Stimulated activated CD4-positive, alpha-beta T cell treated with anti-CD3 and anti-CD28 coated beads, TNF-alpha, amount 100 ng/mL, for 48 hours (primary cell): ENCODE results near the gene EPDR1.
"Not testable (repeated sequence)": the region's sequence is repeated elsewhere in the genome, so short reads cannot be mapped to it uniquely, and the experiment has no call there.

ENCODE experiments used
- DNase-seq, 3 donors: peaks; one replicate each; pipeline ENCODE4 v3.0.0-alpha.2; 2020; ENCODE audit warnings: low read depth in 3 of 3

EPDR1 gene

DNA sequence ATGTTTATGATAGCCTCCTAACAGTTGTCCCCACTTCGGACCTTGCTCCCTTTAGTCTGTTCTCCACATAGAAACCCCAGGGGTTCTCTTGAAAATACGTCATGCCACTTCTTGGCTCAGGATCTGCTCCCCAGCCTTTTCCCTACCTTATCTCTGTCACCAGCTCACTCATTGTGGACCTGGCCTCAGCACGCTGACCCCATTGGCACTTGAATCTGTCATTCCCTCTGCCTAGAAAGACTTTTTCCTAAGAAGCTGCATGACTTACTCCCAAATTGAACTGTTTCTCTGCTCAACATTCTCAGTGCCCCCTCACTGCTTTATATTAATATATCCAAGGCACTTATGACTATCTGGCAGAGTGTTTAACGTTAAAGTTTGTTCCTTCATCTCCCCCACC is 8.4 kb downstream of the EPDR1 start:
- DNase-seq: no peak

GRCh38 chr7:37930226-37930948 is 9.9 kb downstream of the EPDR1 start:
- no peak for DNase-seq

DNA sequence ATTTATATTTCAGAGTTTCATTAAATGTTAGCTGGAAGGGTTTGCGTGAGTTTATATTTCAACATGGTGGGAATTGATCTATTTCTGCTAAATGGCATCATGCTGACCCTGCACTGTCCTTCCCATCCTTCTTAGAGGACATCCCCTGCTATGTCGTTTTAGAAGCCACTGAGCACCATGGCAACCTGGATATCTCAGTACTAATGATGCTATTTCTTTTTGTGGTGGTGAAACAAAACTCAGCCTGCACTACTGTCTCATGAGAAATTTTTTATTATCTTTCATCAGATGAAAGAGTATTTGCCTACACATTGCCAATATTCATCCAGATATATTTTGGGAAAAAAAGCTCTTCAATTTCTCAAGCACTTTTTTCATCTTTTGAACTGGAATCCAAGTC is 12.1 kb downstream of the EPDR1 start:
- DNase-seq: no peak

GRCh38 chr7:37933018-37933566 is 12.7 kb downstream of the EPDR1 start:
- no peak for DNase-seq

DNA sequence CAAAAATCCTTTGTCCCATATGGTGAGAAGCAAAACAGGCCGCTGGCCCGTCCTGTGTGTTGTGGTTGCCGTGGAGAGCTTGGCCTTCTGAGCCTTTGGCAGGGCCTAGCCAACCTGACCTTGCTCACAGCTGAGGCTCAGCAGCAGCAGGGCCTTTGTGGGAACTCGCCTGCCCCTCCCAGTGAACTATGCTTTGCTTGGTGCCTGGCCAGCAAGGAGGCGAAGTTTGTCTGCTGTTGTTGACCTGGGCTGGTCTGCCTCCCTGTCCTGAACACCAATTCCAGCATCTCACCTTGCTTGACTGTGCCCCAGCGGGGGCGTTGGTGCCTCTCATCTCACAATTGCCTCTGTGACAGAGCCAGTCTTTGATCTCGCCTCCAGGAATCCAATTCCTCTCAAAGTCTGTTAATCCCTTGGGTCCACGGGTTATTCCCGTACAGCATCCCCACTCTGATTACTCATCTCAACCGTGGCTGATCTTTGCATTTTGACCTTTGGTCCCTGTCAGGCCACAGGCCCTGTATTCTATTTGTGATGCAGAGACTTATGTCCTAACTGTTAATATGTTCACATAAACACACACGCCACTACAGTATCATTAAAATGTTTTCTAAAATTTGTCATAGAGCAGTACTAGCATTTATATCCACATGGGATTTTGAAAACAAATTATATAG is 22.6 kb downstream of the EPDR1 start:
- DNase-seq: no peak

DNA sequence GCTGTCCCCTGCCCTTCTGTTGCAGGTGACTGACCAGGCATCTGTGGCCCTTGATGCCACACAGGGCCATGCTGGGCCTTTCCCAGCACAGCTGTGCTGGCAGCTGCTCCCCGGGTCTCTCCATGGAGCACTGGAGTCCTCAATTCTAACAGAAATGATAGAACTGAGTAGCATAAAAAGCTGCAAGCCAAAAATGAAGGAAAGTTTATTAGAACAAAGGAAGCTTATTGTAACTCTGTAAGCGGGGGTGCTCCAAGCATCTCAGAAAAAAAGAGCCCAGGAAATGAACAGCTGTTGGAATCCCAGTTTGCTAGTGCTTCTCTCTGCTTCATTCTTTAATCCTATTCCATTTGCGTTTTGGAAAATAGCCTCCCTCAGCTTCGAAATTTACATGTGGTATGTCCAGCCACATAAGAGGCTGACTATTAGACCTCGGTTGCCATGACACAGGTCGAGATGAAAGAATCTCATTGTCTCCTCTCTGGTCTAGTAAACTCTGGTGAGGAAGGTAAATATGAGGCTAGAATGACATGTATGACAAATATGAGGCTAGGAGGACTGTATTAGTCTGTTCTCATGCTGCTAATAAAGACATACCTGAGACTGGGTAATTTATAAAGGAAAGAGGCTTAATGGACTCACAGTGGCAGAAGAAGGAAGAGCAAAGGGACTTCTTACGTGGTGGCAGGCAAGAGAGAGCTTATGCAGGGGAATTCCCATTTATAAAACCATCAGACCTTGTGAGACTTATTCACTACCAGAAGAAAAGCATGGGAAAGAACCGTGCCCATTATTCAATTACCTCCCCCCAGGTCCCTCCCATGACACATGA is 23.7 kb downstream of the EPDR1 start:
- DNase-seq: no peak

- DNase-seq: no peak
Observed at GRCh38 chr7:37944737-37945054, 24.3 kb downstream of the EPDR1 start.

DNA sequence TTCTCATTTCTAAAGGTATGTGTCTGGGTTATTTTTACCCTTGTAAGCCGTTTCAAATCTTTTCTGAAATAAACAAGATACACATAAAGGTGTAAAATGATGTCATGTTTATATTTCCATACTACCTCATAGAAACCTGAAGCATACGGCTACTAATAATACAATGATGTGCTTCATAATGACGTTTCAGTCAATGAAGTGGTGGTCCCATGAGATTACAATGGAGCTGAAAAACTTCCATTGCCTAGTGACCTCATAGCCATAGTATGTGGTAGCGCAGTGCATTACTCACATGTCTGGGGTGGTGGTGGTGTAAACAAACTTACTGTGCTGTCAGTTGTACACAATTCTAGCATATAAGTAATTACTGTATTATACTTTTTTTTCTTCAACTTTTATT is 24.9 kb downstream of the EPDR1 start:
- DNase-seq: no peak

GRCh38 chr7:37947138-37947940 is 26.9 kb downstream of the EPDR1 start:
- no peak for DNase-seq

DNA sequence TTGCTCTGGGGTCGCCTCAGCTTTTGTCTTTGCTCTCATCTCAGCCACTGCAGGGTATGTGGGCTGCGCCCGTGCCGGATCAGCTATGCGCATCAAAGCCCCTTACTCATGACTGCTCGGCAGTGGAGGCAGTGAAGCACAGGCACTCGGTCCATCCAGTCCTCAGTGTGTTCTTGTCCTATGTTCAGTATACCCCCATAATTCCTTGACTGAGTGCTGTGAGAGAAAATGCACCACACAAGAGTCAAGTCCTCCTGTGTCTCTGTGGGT is 27.4 kb downstream of the EPDR1 start:
- DNase-seq: no peak

GRCh38 chr7:37952240-37952639 is 31.8 kb downstream of the EPDR1 start:
- no peak for DNase-seq

DNA sequence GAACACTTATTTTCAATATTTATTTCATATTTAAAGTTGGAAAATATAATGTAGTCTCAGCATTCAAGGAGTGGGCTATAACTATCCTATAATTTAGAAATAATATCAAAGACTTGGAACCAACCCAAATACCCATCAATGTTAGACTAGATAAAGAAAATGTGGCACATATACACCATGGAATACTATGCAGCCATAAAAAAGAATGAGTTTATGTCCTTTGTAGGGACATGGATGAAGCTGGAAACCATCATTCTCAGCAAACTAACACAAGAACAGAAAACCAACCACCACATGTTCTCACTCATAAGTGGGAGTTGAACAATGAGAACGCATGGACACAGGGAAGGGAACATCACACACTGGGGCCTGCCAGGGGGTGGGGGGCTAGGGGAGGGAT is 33.8 kb downstream of the EPDR1 start:
- DNase-seq: not testable (repeated sequence)

DNA sequence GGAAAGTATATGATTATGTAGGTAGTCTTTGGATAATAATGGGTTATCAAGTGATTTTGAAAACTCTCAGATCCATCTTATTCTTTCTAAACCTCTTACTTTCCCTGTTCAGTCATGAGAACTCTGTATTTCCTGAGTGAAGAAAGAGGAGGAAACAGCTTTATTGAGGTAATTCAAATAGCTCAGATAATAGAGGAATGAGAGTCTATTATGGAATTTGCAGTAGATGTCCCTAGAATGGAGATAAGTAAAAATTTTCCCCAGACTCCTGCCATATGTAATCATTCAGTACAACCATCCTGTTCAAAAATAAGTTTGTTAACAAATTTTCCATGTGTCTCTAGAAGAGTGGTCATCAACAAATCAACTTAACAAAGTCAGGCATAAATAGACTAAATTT is 36.4 kb downstream of the EPDR1 start:
- no peak for DNase-seq

DNA sequence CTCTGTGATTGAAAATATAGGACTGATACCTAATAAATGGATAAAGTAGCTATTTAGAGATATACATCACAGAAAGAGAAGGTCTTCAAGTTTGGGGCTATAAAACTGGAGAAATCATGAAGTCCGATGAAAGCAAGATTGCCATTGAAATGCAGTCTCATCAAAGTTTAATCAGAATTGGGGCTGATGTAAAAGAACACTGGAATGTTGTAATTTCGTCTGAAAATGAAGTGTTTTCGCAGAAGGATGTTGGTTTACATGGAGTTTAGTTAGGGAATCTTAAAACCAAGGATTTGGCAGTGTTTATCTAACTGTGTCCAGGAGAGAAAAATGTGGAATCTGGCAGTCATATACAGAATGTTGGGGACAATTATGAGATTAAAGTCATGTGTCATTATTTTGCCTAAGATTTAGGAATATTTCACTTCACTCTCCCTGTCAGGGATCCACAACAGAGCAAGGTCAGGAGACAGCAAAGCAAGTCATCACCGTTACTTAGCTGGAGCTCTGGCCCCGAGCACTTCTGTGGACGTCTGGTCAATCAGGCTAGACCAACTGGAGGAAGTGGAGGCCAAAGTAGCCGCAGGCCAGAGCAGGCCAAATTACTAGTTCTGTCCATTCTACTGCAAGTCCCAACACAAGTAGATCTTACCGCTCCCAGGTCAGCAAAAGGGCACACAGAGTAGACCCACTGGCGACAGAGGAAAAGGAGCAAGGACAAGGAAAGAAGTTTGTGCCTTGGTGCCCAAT is 37.0 kb downstream of the EPDR1 start:
- no peak for DNase-seq

DNA sequence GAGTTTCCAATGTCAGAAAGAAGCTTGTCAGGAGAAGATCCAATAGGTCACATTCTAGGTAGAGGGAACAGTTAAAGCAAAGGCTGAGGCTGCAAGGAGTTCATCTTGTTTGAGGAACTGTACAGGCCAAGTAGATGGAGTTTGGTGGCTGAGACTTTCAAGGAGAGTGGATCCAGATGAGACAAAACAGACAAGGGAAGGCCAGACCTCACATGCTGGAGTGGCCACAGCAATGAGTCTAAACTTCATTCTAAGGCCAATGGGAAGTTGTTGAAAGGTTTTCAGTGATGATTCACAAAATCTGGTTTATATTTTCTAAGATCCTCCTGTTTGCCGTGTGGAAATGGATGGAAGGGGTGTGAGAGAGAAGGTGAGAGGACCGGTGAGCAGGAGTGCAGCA is 40.0 kb downstream of the EPDR1 start:
- no peak for DNase-seq

GRCh38 chr7:37961251-37961650 is 40.8 kb downstream of the EPDR1 start:
- DNase-seq: no peak

- DNase-seq: no peak
Observed at GRCh38 chr7:37964196-37964595, 43.8 kb downstream of the EPDR1 start.

- DNase-seq: no peak
Observed at GRCh38 chr7:37970211-37970610, 49.8 kb downstream of the EPDR1 start.

DNA sequence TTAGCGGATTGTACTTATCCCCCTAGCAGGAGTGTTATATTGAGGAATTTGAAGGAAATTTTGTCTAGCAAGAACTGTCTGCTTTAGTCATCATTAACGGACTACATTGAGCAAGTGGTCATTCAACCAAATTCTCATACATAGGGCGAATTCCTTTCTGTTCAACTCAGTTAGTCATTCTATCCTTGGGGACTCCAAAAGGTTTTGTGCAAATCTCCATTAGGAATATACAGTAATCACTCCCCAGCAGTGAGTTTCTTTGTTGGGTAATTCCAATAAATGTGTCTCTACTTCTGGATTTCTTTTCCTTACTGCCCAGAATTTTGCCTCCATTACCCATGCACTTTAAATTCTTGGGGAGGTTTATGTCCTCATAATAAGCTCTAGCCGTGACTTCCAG is 51.1 kb downstream of the EPDR1 start:
- DNase-seq: no peak

DNA sequence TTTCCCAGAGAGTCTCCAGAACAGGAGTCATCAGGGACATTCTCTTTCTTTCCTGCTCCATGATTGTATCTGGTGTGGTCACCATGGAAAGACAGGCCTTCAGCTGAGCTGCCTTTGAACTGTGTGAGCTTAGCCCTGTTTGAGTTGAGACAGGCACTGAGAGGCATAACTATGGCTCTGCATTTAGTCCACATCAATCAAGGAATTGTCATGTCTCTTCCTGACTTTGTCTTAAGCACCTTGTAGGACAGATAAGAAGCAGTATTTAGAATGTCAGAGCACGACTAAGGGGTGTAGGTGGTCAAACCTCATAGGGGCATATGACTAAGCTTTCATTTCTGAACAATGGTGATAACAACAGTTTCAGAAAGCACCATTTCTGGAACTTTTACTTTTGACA is 53.5 kb downstream of the EPDR1 start:
- no peak for DNase-seq

- no peak for DNase-seq
Observed at GRCh38 chr7:37974711-37975110, 54.3 kb downstream of the EPDR1 start.
